GM21367 (cell line): Measurements from ENCODE around the gene PTGER2.

ENCODE experiments used
- ATAC-seq: cut with Tn5 transposase; IDR thresholded peaks from one replicate; pipeline ENCODE4 v1.9.1; 2021; ENCODE audit not compliant: unreplicated experiment

PTGER2 gene

DNA sequence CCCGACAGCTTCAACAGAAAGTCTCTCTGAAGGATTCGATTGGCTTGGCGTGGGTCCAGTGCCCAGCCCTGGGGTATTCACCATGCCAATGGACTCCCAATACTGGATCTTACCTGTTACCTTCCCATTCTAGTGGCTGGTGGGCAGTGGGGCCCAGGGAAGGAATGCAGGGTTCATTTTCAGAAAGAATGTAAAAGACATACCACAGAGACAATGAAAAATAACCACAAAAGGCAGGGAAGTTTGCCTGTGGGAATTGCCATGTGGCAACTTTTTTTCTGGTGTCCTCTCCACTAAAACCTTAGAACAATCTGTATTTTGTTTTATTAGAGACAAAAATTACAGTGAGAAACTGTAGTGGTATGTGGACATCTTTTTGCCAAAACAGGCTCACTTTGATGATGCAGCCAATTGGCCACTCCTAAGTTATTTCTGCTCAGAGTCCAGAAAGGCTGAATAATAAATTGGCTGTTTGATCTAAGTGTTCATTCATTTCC, 55.2 kb downstream of the PTGER2 start:
- ATAC-seq = no peak

DNA sequence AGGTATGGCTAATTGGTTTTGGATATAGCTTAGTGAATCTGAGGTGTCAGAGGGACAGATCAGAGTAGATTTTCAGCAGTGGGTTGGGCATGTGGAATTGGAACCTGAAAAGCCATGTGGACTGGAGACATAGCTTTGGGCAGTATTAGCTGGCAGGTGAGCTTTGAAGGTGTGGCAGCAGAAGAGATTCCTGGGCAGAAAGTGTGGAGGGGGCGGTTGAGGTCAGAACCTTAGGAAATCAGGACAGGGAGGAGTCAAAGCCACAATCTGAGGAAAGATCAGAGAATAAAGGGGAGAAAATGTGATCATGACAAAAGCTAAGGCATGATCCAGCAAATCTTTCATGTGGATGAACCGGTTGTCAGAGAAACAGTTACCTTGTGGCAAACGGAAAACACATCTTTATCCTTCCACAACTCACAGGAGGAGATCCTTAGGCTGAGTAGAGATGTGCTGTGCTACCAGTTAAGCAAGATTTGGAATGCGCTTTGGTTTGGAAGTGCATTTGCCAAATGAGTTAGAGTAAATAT, 56.4 kb downstream of the PTGER2 start:
- ATAC-seq = no peak

DNA sequence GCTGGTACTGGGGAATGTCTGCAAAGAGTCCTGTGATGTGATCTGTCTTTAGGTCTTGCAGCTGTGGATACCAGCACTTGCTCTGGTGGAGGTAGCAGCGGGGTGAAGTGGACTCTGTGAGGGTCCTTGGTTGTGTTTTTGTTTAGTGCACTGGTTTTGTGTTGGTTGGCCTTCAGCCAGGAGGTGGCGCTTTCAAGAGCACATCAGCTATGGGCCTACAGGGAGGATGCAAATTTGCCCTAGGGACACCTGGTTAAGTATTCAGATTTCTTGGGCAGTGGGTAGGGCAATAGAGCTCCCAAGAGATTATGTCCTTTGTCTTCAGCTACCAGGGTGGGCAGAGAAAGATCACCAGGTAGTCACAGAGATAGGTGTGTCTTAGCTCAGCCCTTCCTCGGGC, 63.8 kb downstream of the PTGER2 start:
- ATAC-seq = no peak
